ENCODE data around the gene DMRT3. TPM values are rescaled to one million over a fixed set of nuclear protein-coding genes. Genes with fewer than 3 reads are reported as not detected.

DMRT3 gene
- polyA plus RNA-seq, 3 donors = not detected

GRCh38 chr9:1039589-1039988 is 63.1 kb downstream of the DMRT3 start:
- H3K4me1 Mint-ChIP-seq = peaks cover 11% of the 10 kb centered on the region
- Histone ChIP-seq H3K4me3 (replicated peaks in 1 of 3; ENCODE audit: low read depth in 2 of 3, low read length in 3 of 3) (no peak overlapping the region), H3K27ac (ENCODE audit: low read depth in 1 of 2, low read length in 2 of 2) (no peak overlapping the region), H3K36me3 (replicated peaks in 1 of 2; ENCODE audit: control insufficient read depth in 1 of 2, insufficient read depth in 2 of 2, low read length in 2 of 2) (no peaks in the 10 kb centered on the region), H3K9me3 (replicated peaks in 1 of 2; ENCODE audit: control insufficient read depth in 1 of 2, insufficient read depth in 1 of 2, low read length in 2 of 2) (peaks cover 2 to 24% of the 10 kb centered on the region in 2 donors), H3K4me2 (replicated peaks; ENCODE audit: extremely low read depth, low read length, poor library complexity, severe bottlenecking) (no peak overlapping the region), H4K20me1 (ENCODE audit: insufficient read depth, low read length) (no peaks in the 10 kb centered on the region), H3K9ac (ENCODE audit: insufficient read depth, low read length, poor library complexity, severe bottlenecking) (no peak overlapping the region), H3K27me3 (ENCODE audit: control insufficient read depth in 2 of 2, insufficient read depth in 2 of 2, low read length in 2 of 2) (peaks cover 75 to 81% of the 10 kb centered on the region in 2 donors), H3K4me1 (ENCODE audit: control insufficient read depth in 1 of 2, insufficient read depth in 2 of 2, low read length in 2 of 2) (peaks cover 4 to 8% of the 10 kb centered on the region in 2 donors), H2AFZ (ENCODE audit: insufficient read depth, low read depth, low read length, poor library complexity, severe bottlenecking) (no peak overlapping the region), H3K79me2 (ENCODE audit: insufficient read depth, low read length) (no peaks in the 10 kb centered on the region)
- peak overlapping the region in 1 of 2 donors; percentile 65 for H3K4me3 Mint-ChIP-seq
- no peak for TF ChIP-seq CTCF (IDR thresholded peaks at IDR 0.05)
- intact Hi-C loops (cut with micrococcal nuclease) = no loop called here
- peaks cover 0 to 19% (median 12%) of the 10 kb centered on the region in 7 donors for H3K9me3 Mint-ChIP-seq
- peaks cover 64 to 81% (median 66%) of the 10 kb centered on the region in 3 donors for H3K27me3 Mint-ChIP-seq (ENCODE audit: low read depth in 3 of 3)
- peaks cover 3 to 6% of the 10 kb centered on the region in 2 donors for H3K36me3 Mint-ChIP-seq
- H3K27ac Mint-ChIP-seq = no peak overlapping the region
- no CpG with 5 or more reads among the region's 4 CpGs for WGBS (ENCODE audit: insufficient coverage)
- DNase-seq = no peak

Small RNA genes lying within 50 kb of the gene (small RNA-seq; reads per million reads assigned to genes)
- gene RNU6-1073P (ENCODE audit: insufficient read length, low read depth) = not detected

Other genes starting within 250 kb of the DMRT3 start
- gene DMRT1, start 135.0 kb upstream of the DMRT3 start, polyA plus RNA-seq = not detected
- gene DMRT2, start 73.7 kb downstream of the DMRT3 start, polyA plus RNA-seq = not detected